Prostate gland (tissue), 2 donors: ENCODE measurements around the gene ITGA2B.
A peak's percentile ranks its signal among the peaks of the same experiment; 100 is the strongest.

ENCODE experiments used
- CTCF ChIP-seq, 4 experiments: fragments of 200-600 bp in 2 of 4; fragments of 450-650 bp in 2 of 4; sonication (generic) in 2 of 4; IDR thresholded peaks; 1 replicate in 3 of 4; 2 replicates in 1 of 4; pipeline ENCODE4 v1.5.1; 2016 to 2019; ENCODE audit warnings: antibody characterized with exemption in 4 of 4, mild to moderate bottlenecking in 2 of 4, moderate library complexity in 2 of 4
- POLR2A ChIP-seq: fragments of 450-650 bp; IDR thresholded peaks from one replicate; pipeline ENCODE4 v1.6.1; 2016; ENCODE audit warnings: antibody characterized with exemption, mild to moderate bottlenecking
- POLR2AphosphoS5 ChIP-seq: sonication (generic); formaldehyde crosslinking; IDR thresholded peaks from one replicate; pipeline ENCODE4 v1.6.1; 2017; ENCODE audit warnings: antibody characterized with exemption

- TF ChIP-seq POLR2A (no peak), CTCF (IDR thresholded peaks at IDR 0.05) (peak in 3 of 4 experiments; percentile 33 to 46 (median 36)), POLR2AphosphoS5 (no peak)
Observed at GRCh38 chr17:44400226-44400847, 10.9 kb upstream of the ITGA2B start.
